Esophagus muscularis mucosa (tissue), 3 donors: ENCODE data around the gene AP4S1.

Experiments used
- CTCF ChIP-seq, 3 experiments: fragments of 200-600 bp in 2 of 3; fragments of 450-650 bp in 1 of 3; sonication (generic) in 2 of 3; IDR thresholded peaks; one replicate each; pipeline ENCODE4 v1.5.1; 2017 to 2019; ENCODE audit warnings: antibody characterized with exemption in 3 of 3, mild to moderate bottlenecking in 2 of 3, moderate library complexity in 1 of 3
- POLR2A ChIP-seq: fragments of 450-650 bp; IDR thresholded peaks from one replicate; pipeline ENCODE4 v1.6.1; 2017; ENCODE audit warnings: antibody characterized with exemption, moderate library complexity, mild to moderate bottlenecking, low read depth

GRCh38 chr14:30996892-30997659 lies 28.4 kb upstream of the AP4S1 start:
- TF ChIP-seq CTCF (IDR thresholded peaks at IDR 0.05) (no peak), POLR2A (no peak)
